ENCODE data around the gene ECE1. TPM values are rescaled to one million over a fixed set of nuclear protein-coding genes. Genes with fewer than 3 reads are reported as not detected.

ECE1 gene
- total RNA-seq, 2 donors from 2014 or later, result 83.7 to 152 TPM

DNA sequence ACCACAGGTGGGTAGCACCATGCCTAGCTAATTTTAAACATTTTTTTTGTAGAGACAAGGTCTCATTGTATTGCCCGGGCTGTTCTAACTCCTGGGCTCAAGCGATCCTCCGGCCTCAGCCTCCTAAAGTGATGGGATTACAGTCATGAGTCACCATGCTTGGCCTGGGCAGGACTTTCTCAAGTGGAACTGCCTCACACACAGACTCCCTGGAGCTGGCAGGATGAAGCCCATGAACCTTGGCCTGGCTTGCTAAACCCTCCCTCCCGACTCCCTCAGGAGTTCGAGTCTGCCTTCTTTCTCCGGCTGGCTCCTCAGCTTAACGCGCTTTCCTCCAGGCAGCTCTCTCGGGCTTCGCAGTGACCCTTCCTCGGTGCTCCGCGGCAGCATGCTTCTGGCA, 7.7 kb upstream of the ECE1 start:
- Histone ChIP-seq H3K36me3 (no peaks in the 10 kb centered on the region), H3K4me1 (peaks cover 0 to 84% of the 10 kb centered on the region in 2 donors), H3K27ac (peak overlapping the region; percentile 49), H3K9me3 (no peaks in the 10 kb centered on the region), H3K27me3 (no peaks in the 10 kb centered on the region), H3K4me3 (no peak overlapping the region)
- DNase-seq (ENCODE audit: low spot score), result peak; percentile 88
- TF ChIP-seq, protein P1, sequence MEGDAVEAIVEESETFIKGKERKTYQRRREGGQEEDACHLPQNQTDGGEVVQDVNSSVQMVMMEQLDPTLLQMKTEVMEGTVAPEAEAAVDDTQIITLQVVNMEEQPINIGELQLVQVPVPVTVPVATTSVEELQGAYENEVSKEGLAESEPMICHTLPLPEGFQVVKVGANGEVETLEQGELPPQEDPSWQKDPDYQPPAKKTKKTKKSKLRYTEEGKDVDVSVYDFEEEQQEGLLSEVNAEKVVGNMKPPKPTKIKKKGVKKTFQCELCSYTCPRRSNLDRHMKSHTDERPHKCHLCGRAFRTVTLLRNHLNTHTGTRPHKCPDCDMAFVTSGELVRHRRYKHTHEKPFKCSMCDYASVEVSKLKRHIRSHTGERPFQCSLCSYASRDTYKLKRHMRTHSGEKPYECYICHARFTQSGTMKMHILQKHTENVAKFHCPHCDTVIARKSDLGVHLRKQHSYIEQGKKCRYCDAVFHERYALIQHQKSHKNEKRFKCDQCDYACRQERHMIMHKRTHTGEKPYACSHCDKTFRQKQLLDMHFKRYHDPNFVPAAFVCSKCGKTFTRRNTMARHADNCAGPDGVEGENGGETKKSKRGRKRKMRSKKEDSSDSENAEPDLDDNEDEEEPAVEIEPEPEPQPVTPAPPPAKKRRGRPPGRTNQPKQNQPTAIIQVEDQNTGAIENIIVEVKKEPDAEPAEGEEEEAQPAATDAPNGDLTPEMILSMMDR (IDR thresholded peaks at IDR 0.05), result no peak

DNA sequence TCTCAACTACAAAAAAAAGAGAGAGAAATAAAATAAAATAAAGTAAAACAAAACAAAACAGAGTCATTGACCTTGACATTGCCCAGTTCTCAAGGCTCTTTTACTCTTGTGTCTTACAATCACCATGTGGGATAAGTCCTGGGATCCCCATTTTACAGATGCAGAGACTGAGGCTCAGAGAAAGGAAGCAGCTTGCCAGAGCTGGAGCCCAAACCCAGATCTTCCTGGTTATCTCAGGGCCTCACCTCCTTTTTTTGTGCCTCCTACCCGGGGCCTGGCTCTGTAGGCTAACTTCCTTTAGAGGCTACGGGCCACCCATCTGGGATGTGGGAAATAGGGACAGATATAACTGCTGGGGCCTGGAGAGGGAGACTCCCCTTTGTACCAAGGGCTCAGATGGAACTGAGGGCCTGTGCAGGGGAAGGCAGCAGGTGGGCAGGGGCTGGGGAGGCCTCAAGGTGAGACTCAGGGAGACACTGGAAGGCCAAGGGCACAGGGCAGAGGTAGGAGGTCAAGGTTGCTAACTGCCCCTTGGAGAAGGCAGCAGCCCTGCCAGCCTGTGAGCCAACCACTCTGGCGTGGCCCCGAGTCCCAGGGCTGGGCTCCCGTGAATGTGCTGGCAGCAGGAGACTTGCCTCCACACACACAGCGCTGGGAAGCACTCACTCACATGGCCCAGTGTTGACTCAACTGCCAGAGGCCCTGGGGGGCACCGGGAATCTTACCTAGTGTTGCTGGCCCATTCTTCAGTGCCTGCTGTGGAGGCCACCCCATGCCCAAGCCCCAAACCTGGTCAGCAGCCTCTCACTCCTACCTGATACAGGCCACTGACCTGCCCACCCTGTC, 6.5 kb upstream of the ECE1 start:
- H3K9me3 ChIP-seq, result no peaks in the 10 kb centered on the region
- peaks cover 0 to 74% of the 10 kb centered on the region in 2 donors for H3K4me1 ChIP-seq
- no peak for DNase-seq (ENCODE audit: low spot score)
- H3K36me3 ChIP-seq, result no peaks in the 10 kb centered on the region
- no peaks in the 10 kb centered on the region for H3K27me3 ChIP-seq
- H3K4me3 ChIP-seq, result no peak overlapping the region
- H3K27ac ChIP-seq, result peak overlapping the region; percentile 32 to 49
- TF ChIP-seq, protein P1 (IDR thresholded peaks at IDR 0.05), result no peak

DNA sequence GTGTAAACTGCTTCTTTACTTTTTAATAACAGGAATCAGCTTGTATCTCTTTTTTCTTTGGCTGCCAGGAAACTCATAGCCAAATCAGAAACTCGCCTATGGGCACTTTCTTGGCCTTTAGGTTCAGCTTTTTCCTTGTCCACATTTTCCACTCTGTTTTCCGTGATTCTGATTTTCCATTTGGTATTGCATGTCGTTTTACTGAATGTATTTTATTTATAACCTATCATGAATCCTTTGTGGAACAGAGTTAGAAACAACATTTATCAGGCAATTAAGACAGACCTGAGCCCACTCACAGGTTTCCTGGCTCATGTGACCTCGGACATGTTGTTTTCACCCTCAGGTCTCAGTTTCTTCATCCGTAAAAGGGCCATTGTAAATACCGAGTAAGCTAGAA, 5.3 kb upstream of the ECE1 start:
- Histone ChIP-seq H3K36me3 (no peaks in the 10 kb centered on the region), H3K4me3 (no peak overlapping the region), H3K9me3 (no peaks in the 10 kb centered on the region), H3K27me3 (no peaks in the 10 kb centered on the region), H3K4me1 (peaks cover 0 to 80% of the 10 kb centered on the region in 2 donors), H3K27ac (peak overlapping the region; percentile 49 to 55)
- DNase-seq (ENCODE audit: low spot score), result no peak
- TF ChIP-seq, protein P1 (IDR thresholded peaks at IDR 0.05), result no peak

DNA sequence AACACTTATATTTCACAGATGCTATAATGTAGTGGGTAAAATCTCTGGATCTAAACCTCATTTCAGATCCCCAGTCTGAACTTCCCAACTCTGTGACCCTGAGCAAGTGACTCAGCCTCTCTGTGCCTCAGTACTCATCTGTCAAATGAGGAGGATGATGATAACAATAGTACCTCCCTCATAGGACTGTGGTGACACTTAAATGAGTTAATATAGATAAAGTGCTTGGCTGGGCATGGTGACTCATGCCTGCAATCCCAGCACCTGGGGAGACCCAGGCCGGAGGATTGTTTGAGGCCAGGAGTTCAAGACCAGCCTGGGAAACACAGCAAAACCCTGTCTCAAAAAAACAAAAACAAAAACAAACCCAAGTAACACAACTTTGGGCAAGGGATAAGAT, 4.7 kb upstream of the ECE1 start:
- Histone ChIP-seq H3K9me3 (no peaks in the 10 kb centered on the region), H3K27ac (peak overlapping the region; percentile 55 to 65), H3K4me3 (no peak overlapping the region), H3K36me3 (no peaks in the 10 kb centered on the region), H3K27me3 (no peaks in the 10 kb centered on the region), H3K4me1 (peaks cover 0 to 77% of the 10 kb centered on the region in 2 donors)
- no peak for DNase-seq (ENCODE audit: low spot score)
- TF ChIP-seq, protein P1 (IDR thresholded peaks at IDR 0.05), result no peak

DNA sequence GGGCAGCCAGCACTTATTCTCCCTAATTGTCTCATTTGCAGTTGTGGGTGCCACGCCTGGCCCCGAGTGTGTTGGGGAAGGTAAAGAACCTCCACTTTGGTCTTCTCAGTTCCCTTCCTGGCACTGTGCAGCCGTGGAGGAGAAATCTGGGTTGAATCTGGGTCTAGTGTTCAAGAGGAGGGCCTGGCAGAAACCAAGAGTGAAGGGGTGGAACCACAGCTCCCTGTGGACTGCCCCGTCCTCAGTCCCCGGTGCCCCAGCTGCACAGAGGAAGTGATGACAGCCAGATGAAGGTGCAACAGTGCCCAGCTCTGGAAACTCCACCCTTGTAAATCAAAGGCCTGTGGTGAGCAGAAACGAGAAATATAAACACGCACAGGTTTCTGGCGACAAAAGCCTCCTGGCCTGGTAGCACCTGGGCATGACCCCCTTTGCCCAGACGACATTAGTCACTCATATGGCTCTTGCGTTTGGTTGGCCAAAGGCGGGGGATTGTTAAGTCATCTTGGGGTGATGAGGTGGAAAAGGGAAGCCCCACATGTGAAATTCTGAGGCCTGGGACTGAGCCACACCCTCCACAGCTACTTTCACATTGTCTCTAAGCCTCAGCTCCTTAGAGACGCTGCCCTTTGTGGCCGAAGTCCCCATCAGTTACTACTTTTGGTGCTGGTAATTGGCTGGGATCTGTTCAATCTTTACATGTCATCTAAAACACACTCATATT, 4.2 kb upstream of the ECE1 start:
- no peaks in the 10 kb centered on the region for H3K27me3 ChIP-seq
- H3K36me3 ChIP-seq, result no peaks in the 10 kb centered on the region
- peaks cover 0 to 75% of the 10 kb centered on the region in 2 donors for H3K4me1 ChIP-seq
- DNase-seq (ENCODE audit: low spot score), result no peak
- H3K27ac ChIP-seq, result peak overlapping the region; percentile 55 to 65
- TF ChIP-seq, protein P1 (IDR thresholded peaks at IDR 0.05), result no peak
- H3K4me3 ChIP-seq, result no peak overlapping the region
- no peaks in the 10 kb centered on the region for H3K9me3 ChIP-seq

All from right atrium auricular region (tissue), 2 donors.